RWPE2 (cell line): ENCODE results near the gene SETD5.

Experiments
- ATAC-seq: fragments of 200-7000 bp; cut with Tn5 transposase; 3 replicates; pipeline ENCODE4 v1.9.1; 2021; ENCODE audit warnings: low read depth
- DNase-seq: peaks from one replicate; pipeline ENCODE4 v3.0.0-alpha.2; 2020; ENCODE audit warnings: low spot score
- H3K27ac ChIP-seq: fragments of 450-650 bp; 2 replicates; pipeline ENCODE4 v1.5.1; 2017; ENCODE audit warnings: mild to moderate bottlenecking; ENCODE audit not compliant: poor library complexity, severe bottlenecking
- H3K27me3 ChIP-seq: fragments of 250-450 bp; sonication (Bioruptor Pico); 2 replicates; pipeline ENCODE4 v1.5.1; 2021; ENCODE audit warnings: mild to moderate bottlenecking, moderate library complexity; ENCODE audit not compliant: insufficient read depth, poor library complexity, severe bottlenecking
- H3K36me3 ChIP-seq: fragments of 250-450 bp; sonication (Bioruptor Pico); 2 replicates; pipeline ENCODE4 v1.5.1; 2020; ENCODE audit warnings: low read depth, mild to moderate bottlenecking, moderate library complexity
- H3K4me1 ChIP-seq: fragments of 250-450 bp; sonication (Bioruptor Pico); 2 replicates; pipeline ENCODE4 v1.5.1; 2021; ENCODE audit warnings: mild to moderate bottlenecking, moderate library complexity; ENCODE audit not compliant: insufficient read depth, poor library complexity, severe bottlenecking
- H3K4me3 ChIP-seq: fragments of 250-450 bp; sonication (Bioruptor Pico); 2 replicates; pipeline ENCODE4 v1.5.1; 2021; ENCODE audit warnings: mild to moderate bottlenecking, moderate library complexity; ENCODE audit not compliant: severe bottlenecking
- H3K9me3 ChIP-seq: fragments of 250-450 bp; sonication (Bioruptor Pico); 2 replicates; pipeline ENCODE4 v1.5.1; 2021; ENCODE audit warnings: mild to moderate bottlenecking, moderate library complexity; ENCODE audit not compliant: severe bottlenecking
- CTCF ChIP-seq: fragments of 450-650 bp; IDR thresholded peaks from one replicate; pipeline ENCODE4 v1.5.1; 2017; ENCODE audit warnings: mild to moderate bottlenecking, moderate library complexity; ENCODE audit not compliant: poor library complexity, severe bottlenecking

Gene SETD5

GRCh38 chr3:9448071-9448470, 50.7 kb downstream of the SETD5 start:
- Histone ChIP-seq H3K27me3 (no peaks in the 10 kb centered on the region), H3K36me3 (peaks cover 97% of the 10 kb centered on the region), H3K4me3 (no peak overlapping the region), H3K4me1 (no peaks in the 10 kb centered on the region), H3K9me3 (no peaks in the 10 kb centered on the region), H3K27ac (no peak overlapping the region)
- ATAC-seq, result no peak
- no peak for DNase-seq
- TF ChIP-seq CTCF, result no peak

DNA sequence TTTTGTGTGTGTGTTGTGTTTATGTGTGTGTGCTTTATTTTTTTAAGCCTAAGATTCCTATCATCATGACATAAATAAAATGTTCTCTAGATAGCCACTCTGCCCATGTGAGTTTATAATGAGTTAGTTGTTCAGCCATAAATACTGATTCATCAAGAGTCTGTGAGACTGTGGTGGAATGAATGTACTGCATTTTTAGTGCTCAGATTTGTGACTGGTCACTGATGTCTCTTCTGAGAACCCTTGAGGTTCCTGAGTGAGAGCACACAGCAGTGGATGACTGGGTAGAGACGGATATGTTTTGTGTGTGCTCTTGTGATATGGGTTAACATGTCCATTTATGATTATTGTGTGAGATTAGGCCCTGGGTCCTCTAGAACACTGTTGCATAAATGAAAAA, 51.2 kb downstream of the SETD5 start:
- Histone ChIP-seq H3K36me3 (peaks cover 97% of the 10 kb centered on the region), H3K27ac (no peak overlapping the region), H3K27me3 (no peaks in the 10 kb centered on the region), H3K9me3 (no peaks in the 10 kb centered on the region), H3K4me3 (no peak overlapping the region), H3K4me1 (no peaks in the 10 kb centered on the region)
- DNase-seq (no peak), ATAC-seq (no peak)
- TF ChIP-seq CTCF, result no peak

- Histone ChIP-seq H3K27ac (no peak overlapping the region), H3K36me3 (peaks cover 97% of the 10 kb centered on the region), H3K4me1 (no peaks in the 10 kb centered on the region), H3K4me3 (no peak overlapping the region), H3K27me3 (no peaks in the 10 kb centered on the region), H3K9me3 (no peaks in the 10 kb centered on the region)
- DNase-seq (no peak), ATAC-seq (no peak)
- TF ChIP-seq CTCF, result no peak
Measured at GRCh38 chr3:9450126-9450525, 52.7 kb downstream of the SETD5 start.

DNA sequence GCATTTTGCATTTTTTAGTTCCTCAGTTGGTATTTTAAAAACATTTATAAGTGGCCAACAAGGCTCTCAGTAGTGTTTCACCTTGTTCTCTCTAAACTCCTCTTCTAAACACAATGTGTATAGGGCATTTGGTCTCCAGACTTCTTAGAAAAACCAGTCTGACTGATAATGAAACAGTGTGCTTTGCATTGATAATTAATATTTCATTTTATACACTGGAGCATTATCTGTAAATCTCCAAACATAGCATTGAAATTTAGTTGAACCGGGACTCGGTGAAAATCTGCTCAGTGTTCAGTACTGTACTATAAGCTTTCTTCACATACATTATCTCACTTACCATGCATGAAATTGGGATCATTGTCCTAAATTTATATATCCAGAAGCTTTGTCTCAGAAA, 53.6 kb downstream of the SETD5 start:
- Histone ChIP-seq H3K27ac (no peak overlapping the region), H3K4me3 (no peak overlapping the region), H3K4me1 (no peaks in the 10 kb centered on the region), H3K36me3 (peaks cover 98% of the 10 kb centered on the region), H3K27me3 (no peaks in the 10 kb centered on the region), H3K9me3 (no peaks in the 10 kb centered on the region)
- ATAC-seq (no peak), DNase-seq (no peak)
- no peak for TF ChIP-seq CTCF

GRCh38 chr3:9452417-9452816, 55.0 kb downstream of the SETD5 start:
- DNase-seq (no peak), ATAC-seq (no peak)
- Histone ChIP-seq H3K4me3 (no peak overlapping the region), H3K36me3 (peaks cover 100% of the 10 kb centered on the region), H3K4me1 (no peaks in the 10 kb centered on the region), H3K27me3 (no peaks in the 10 kb centered on the region), H3K9me3 (no peaks in the 10 kb centered on the region), H3K27ac (no peak overlapping the region)
- TF ChIP-seq CTCF, result no peak
